Mesothelial cell of epicardium (in vitro differentiated cells): Measurements from ENCODE around the gene TVP23A. TPM values are rescaled to one million over a fixed set of nuclear protein-coding genes. Genes with fewer than 3 reads are reported as not detected.

Experiments
- DNase-seq, 2 experiments: peaks; one replicate each; pipeline ENCODE4 v3.0.0; 2021; ENCODE audit warnings: low spot score in 2 of 2; ENCODE audit not compliant: unreplicated experiment in 2 of 2
- H3K27ac Mint-ChIP-seq: 2 replicates; pipeline ENCODE4 v1.8.0; 2021; ENCODE audit warnings: mixed read lengths
- H3K27me3 Mint-ChIP-seq: 2 replicates; pipeline ENCODE4 v1.8.0; 2021; ENCODE audit warnings: low read depth, mixed read lengths
- H3K36me3 Mint-ChIP-seq: 2 replicates; pipeline ENCODE4 v1.8.0; 2021; ENCODE audit warnings: mixed read lengths
- H3K4me1 Mint-ChIP-seq: 2 replicates; pipeline ENCODE4 v1.8.0; 2021; ENCODE audit warnings: mixed read lengths
- H3K4me3 Mint-ChIP-seq: 2 replicates; pipeline ENCODE4 v1.8.0; 2021; ENCODE audit warnings: mild to moderate bottlenecking, moderate library complexity, mixed read lengths
- H3K9me3 Mint-ChIP-seq: 2 replicates; pipeline ENCODE4 v1.8.0; 2021; ENCODE audit warnings: mixed read lengths
- CTCF ChIP-seq: fragments of 200-600 bp; sonication (generic); IDR thresholded peaks from one replicate; pipeline ENCODE4 v1.5.0; 2021; ENCODE audit warnings: antibody characterized with exemption; ENCODE audit not compliant: unreplicated experiment
- total RNA-seq: library from RNA; stranded (reverse); gene quantifications from 3 replicates; pipeline ENCODE4 v1.2.1, GENCODE V29; 2021

TVP23A gene
- total RNA-seq, 1 donor from 2014 or later, result 9.5 TPM

GRCh38 chr16:10728003-10728887 lies 90.3 kb downstream of the TVP23A start:
- no peak for TF ChIP-seq CTCF
- Mint-ChIP-seq H3K4me1 (no peaks in the 10 kb centered on the region), H3K9me3 (peaks cover 2% of the 10 kb centered on the region), H3K27me3 (no peaks in the 10 kb centered on the region), H3K4me3 (no peak overlapping the region), H3K36me3 (peaks cover under 1% of the 10 kb centered on the region), H3K27ac (no peak overlapping the region)
- no peak for DNase-seq

Other genes starting within 250 kb of the TVP23A start
- gene EMP2, start 238.2 kb downstream of the TVP23A start, total RNA-seq, result 50.7 to 53.8 TPM (median 51.0 TPM) in 3 replicates
- gene TEKT5, start 123.9 kb downstream of the TVP23A start, total RNA-seq, result 0.64 to 1.1 TPM (median 1.0 TPM) in 3 replicates
- 18.1 to 23.0 TPM (median 20.5 TPM) in 3 replicates for gene NUBP1, start 75.0 kb downstream of the TVP23A start, total RNA-seq
- gene CIITA, start 58.4 kb upstream of the TVP23A start, total RNA-seq, result 0.20 TPM in 2 of 3 replicates, not detected in the other
- gene DEXI, start 123.7 kb upstream of the TVP23A start, total RNA-seq, result 31.2 to 33.0 TPM (median 31.5 TPM) in 3 replicates
- 40.5 to 44.9 TPM (median 43.3 TPM) in 3 replicates for gene CLEC16A, start 125.8 kb upstream of the TVP23A start, total RNA-seq